Glutamatergic neuron (in vitro differentiated cells): ENCODE results near the gene ZMYND11. TPM values are rescaled to one million over a fixed set of nuclear protein-coding genes. Genes with fewer than 3 reads are reported as not detected.
A peak's percentile ranks its signal among the peaks of the same experiment; 100 is the strongest.

Source experiments
- DNase-seq: peaks from one replicate; pipeline ENCODE4 v3.0.0; 2022
- H3K27ac Mint-ChIP-seq: one replicate; pipeline ENCODE4 v1.8.0; 2020; ENCODE audit warnings: mild to moderate bottlenecking, mixed read lengths, inconsistent platforms; ENCODE audit not compliant: unreplicated experiment
- H3K27me3 Mint-ChIP-seq: one replicate; pipeline ENCODE4 v1.8.0; 2020; ENCODE audit warnings: mild to moderate bottlenecking, moderate library complexity, mixed read lengths, inconsistent platforms; ENCODE audit not compliant: unreplicated experiment
- H3K36me3 Mint-ChIP-seq: one replicate; pipeline ENCODE4 v1.8.0; 2020; ENCODE audit warnings: mild to moderate bottlenecking, mixed read lengths, inconsistent platforms; ENCODE audit not compliant: unreplicated experiment
- H3K4me1 Mint-ChIP-seq: one replicate; pipeline ENCODE4 v1.8.0; 2020; ENCODE audit warnings: mild to moderate bottlenecking, low read depth, mixed read lengths, inconsistent platforms; ENCODE audit not compliant: unreplicated experiment
- H3K4me3 Mint-ChIP-seq: one replicate; pipeline ENCODE4 v1.8.0; 2020; ENCODE audit warnings: mild to moderate bottlenecking, mixed read lengths, inconsistent platforms; ENCODE audit not compliant: unreplicated experiment
- H3K9me3 Mint-ChIP-seq: one replicate; pipeline ENCODE4 v1.8.0; 2020; ENCODE audit warnings: mild to moderate bottlenecking, moderate library complexity, mixed read lengths, inconsistent platforms; ENCODE audit not compliant: unreplicated experiment
- total RNA-seq: library from RNA; stranded (reverse); fragmentation: NEBNext Ultra II Directional; extraction: Animal tissue kit (Norgen Biotek cat#: 25700); gene quantifications from one replicate; pipeline ENCODE4 v1.2.1, GENCODE V29; 2021; ENCODE audit not compliant: unreplicated experiment
- TF ChIP-seq, protein P1 (sequence below): fragments of 200-600 bp; sonication (generic); IDR thresholded peaks from one replicate; pipeline ENCODE4 v1.5.0; 2021; ENCODE audit not compliant: partially characterized antibody, unreplicated experiment

ZMYND11 gene
- total RNA-seq, 1 donor from 2014 or later = 26.6 TPM

DNA sequence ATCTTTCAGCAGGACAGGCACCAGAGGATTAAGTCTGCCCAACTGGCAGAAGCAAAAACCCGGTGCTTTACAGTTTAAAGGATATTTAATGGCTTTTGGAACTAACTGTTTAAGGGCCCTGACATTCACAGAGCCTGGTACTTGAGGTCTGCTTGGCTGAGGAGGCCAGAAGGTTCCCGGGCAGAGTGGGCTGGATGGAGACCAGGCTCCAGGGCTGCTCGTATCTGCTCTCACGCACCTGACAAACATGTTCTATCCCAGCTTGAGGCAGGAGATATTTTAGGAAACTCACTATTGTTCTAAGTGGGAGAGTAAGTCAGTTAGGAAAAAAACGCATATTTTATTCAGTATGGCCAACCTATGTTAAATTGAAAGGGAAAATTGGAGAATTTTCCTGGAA, 143.5 kb downstream of the ZMYND11 start:
- TF ChIP-seq, protein P1, sequence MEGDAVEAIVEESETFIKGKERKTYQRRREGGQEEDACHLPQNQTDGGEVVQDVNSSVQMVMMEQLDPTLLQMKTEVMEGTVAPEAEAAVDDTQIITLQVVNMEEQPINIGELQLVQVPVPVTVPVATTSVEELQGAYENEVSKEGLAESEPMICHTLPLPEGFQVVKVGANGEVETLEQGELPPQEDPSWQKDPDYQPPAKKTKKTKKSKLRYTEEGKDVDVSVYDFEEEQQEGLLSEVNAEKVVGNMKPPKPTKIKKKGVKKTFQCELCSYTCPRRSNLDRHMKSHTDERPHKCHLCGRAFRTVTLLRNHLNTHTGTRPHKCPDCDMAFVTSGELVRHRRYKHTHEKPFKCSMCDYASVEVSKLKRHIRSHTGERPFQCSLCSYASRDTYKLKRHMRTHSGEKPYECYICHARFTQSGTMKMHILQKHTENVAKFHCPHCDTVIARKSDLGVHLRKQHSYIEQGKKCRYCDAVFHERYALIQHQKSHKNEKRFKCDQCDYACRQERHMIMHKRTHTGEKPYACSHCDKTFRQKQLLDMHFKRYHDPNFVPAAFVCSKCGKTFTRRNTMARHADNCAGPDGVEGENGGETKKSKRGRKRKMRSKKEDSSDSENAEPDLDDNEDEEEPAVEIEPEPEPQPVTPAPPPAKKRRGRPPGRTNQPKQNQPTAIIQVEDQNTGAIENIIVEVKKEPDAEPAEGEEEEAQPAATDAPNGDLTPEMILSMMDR = no peak
- Mint-ChIP-seq H3K4me1 (peaks cover 11% of the 10 kb centered on the region), H3K36me3 (peaks cover 8% of the 10 kb centered on the region), H3K27ac (no peak overlapping the region), H3K27me3 (peaks cover 3% of the 10 kb centered on the region), H3K9me3 (peaks cover 11% of the 10 kb centered on the region), H3K4me3 (no peak overlapping the region)
- DNase-seq = no peak

DNA sequence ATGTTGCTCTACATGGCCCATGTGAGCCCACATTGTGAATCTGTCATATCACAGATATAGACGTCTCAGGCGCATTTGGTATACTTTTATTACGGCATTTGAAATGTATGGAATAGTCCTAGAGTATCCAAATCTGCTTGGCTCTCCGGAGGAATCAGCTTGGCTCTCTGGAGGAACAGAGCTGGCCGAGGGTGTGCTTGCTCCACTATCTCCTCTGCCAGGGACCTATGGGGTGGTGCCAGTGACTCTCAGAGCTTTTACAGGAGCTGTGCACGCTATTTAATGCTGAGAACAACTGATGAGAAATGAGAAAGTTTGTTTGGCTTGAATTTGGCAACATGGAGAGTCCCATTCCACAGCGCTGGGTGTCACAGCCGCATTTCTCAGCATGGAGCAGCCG, 144.0 kb downstream of the ZMYND11 start:
- peaks cover 3% of the 10 kb centered on the region for H3K27me3 Mint-ChIP-seq
- peaks cover 11% of the 10 kb centered on the region for H3K4me1 Mint-ChIP-seq
- H3K4me3 Mint-ChIP-seq = no peak overlapping the region
- DNase-seq = no peak
- TF ChIP-seq, protein P1 = no peak
- no peak overlapping the region for H3K27ac Mint-ChIP-seq
- peaks cover 11% of the 10 kb centered on the region for H3K9me3 Mint-ChIP-seq
- peaks cover 11% of the 10 kb centered on the region for H3K36me3 Mint-ChIP-seq

DNA sequence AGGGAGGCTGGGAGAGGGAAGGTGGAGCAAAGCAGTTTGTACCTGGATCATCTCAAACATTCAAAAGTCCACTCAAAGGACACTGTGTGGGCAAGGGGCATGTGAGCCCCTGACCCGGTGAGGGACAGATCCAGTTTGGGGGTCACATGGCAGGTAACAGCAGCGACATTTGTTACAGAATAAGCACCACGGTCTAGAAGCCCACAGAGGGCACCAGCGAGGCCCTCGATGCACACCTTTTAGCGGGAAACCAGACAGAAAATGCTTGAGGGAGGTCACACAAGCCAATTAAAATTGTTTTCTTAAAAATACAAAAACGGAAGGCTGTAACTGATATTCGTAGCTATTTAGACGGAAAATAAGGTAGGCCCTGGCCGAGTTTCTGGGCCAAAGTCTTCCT, 144.4 kb downstream of the ZMYND11 start:
- Mint-ChIP-seq H3K27me3 (peaks cover 3% of the 10 kb centered on the region), H3K27ac (no peak overlapping the region), H3K4me3 (no peak overlapping the region), H3K9me3 (peaks cover 11% of the 10 kb centered on the region), H3K4me1 (peaks cover 10% of the 10 kb centered on the region), H3K36me3 (peaks cover 14% of the 10 kb centered on the region)
- DNase-seq = no peak
- TF ChIP-seq, protein P1 = no peak

DNA sequence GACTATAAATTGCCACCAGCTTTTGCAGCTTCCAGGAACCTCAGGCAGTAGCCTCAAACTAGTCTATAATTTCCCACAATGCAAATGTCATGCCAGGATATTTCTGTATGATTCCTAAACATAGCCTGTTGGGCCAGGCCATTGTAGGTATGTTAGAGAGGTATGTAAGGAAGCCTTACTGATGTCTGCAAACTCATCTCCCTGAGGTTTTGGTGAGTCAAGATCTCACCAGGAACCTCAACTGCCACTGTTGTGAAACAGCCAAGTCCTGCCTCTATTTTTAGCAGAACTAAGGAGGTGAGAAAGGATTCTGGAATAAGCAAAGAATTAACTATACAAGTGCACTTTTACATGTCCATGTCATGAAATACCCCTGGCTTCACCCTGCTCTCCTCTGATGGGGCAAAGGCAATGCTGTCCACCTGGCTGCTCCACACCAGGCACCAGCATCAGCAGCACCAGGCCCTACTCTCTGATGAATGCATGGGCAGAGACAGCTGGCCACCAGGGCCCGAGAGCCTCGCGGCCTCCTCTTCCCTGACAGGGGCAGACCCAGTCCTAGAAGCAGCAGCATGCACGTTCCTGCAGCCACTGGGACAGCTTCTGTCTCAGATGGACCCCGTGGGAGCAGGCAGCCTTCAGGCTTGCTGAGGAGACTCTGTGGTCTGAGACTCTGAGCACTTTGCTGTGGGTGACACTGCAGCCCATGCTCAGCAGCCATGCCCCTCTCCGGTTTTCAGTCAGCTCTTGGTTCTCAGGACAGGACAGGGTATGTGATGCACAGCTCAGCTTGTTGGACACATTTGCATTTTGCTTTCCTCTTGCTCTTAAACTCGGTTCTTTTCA, 147.3 kb downstream of the ZMYND11 start:
- Mint-ChIP-seq H3K9me3 (peaks cover 11% of the 10 kb centered on the region), H3K27me3 (peaks cover 3% of the 10 kb centered on the region), H3K27ac (no peak overlapping the region), H3K4me1 (peaks cover 6% of the 10 kb centered on the region), H3K4me3 (peak overlapping the region; percentile 38), H3K36me3 (peaks cover 13% of the 10 kb centered on the region)
- no peak for DNase-seq
- TF ChIP-seq, protein P1 = no peak

DNA sequence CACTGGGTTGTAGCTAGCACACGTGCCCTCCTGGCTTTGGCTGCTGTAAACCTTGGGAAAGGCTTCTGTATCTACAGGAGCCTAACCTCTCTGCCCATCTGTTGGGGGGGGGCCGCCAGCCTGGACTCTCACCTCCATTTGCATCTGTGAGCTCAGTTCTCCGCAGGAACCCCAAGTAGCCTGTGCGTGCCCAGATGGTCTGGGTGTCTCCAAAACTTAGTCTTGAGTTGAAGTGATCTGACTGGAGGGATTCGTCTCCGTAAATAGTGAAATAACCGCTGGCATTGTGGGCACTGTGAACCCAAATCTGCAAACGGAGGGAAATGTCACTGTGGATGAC, 147.9 kb downstream of the ZMYND11 start:
- peak overlapping the region; percentile 38 for H3K4me3 Mint-ChIP-seq
- H3K4me1 Mint-ChIP-seq = peaks cover 6% of the 10 kb centered on the region
- peaks cover 10% of the 10 kb centered on the region for H3K36me3 Mint-ChIP-seq
- H3K27ac Mint-ChIP-seq = no peak overlapping the region
- peaks cover 3% of the 10 kb centered on the region for H3K27me3 Mint-ChIP-seq
- TF ChIP-seq, protein P1 = no peak
- DNase-seq = no peak
- peaks cover 8% of the 10 kb centered on the region for H3K9me3 Mint-ChIP-seq
